LNCaP clone FGC (cell line): Measurements from ENCODE around the gene SNCB.

ENCODE experiments used
- DNase-seq: peaks from one replicate; pipeline ENCODE4 v3.0.0-alpha.2; 2011; ENCODE audit warnings: low read depth
- H3K4me3 ChIP-seq: 2 replicates; pipeline ENCODE4 v1.5.1; 2011; ENCODE audit warnings: mild to moderate bottlenecking, low read depth, low read length, control low read depth
- CTCF ChIP-seq: IDR thresholded peaks from 2 replicates; pipeline ENCODE4 v1.5.1; 2012; ENCODE audit warnings: mild to moderate bottlenecking; ENCODE audit not compliant: control insufficient read depth, insufficient read depth; ENCODE audit errors: extremely low read depth

Gene SNCB

DNA sequence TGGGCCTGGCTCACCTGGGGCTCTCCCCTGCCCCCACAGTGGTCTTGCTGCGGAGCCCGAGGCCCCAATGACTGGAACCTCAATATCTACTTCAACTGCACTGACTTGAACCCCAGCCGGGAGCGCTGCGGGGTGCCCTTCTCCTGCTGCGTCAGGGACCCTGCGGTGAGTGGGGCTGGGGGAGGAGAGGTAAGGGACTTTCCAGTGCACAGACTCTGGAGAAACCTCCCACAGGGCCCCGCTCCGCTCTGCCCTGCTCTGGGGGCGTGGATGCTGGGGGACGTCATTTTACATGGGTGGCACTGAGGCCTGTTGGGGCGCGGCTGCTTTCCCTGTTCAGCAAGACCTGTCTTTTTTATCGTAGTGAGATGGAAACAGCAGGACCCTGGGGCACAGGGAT, 24.5 kb upstream of the SNCB start:
- TF ChIP-seq CTCF = no peak
- no peak overlapping the region for H3K4me3 ChIP-seq
- no peak for DNase-seq

GRCh38 chr5:176653401-176654385, 23.4 kb upstream of the SNCB start:
- no peak overlapping the region for H3K4me3 ChIP-seq
- no peak for DNase-seq
- TF ChIP-seq CTCF = no peak

GRCh38 chr5:176652136-176652535, 21.8 kb upstream of the SNCB start:
- no peak overlapping the region for H3K4me3 ChIP-seq
- no peak for TF ChIP-seq CTCF
- no peak for DNase-seq

DNA sequence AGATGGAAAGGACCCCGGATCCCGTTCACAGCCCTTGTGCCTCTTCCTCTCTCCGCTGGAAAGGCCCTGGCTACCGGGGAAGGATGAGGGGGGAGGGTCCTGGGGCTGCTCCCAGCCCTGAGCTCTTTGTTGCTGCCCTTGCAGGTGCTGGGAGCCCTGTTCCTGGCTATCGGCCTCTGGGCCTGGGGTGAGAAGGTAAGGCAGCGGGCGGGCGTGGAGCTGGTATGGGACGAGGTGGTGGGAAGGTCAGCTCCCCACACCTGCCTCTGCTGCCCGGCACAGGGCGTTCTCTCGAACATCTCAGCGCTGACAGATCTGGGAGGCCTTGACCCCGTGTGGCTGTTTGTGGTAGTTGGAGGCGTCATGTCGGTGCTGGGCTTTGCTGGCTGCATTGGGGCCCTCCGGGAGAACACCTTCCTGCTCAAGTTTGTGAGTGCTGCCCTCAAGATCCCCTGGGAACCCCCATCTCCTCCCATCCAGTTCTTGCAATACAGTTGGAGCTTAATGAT, 21.2 kb upstream of the SNCB start:
- no peak for TF ChIP-seq CTCF
- DNase-seq = no peak
- H3K4me3 ChIP-seq = no peak overlapping the region

DNA sequence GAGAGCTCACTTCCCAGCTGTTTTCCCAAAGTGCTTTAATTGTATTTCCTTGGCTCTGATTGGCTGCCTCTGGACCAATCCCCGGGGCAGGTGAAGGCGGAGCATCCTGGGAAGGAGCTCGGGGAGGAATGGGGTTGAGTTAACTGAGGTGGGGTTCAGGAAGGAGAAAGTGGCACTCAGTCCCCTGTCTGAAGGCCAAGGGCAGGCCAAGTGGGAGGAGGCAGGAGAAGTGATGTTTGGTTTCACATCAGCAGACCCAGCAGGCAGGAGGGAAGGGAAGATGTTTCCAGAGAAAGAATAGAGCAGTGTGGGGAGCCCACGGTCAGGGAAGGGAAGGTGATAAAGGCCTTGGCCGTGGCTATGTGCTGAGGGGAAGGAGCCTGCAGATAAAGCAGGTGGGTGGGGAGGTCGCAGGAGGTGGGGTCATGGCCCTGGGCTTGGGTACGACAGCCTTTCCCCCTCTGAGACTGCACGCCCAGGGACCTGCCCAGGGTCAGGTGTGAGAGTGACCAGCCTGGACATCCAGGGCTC, 20.1 kb upstream of the SNCB start:
- DNase-seq = no peak
- no peak overlapping the region for H3K4me3 ChIP-seq
- no peak for TF ChIP-seq CTCF

- TF ChIP-seq CTCF = no peak
- peak overlapping the region; percentile 81 for H3K4me3 ChIP-seq
Measured at GRCh38 chr5:176648474-176649194, 18.3 kb upstream of the SNCB start.

More at GRCh38 chr5:176648474-176649194, 18.3 kb upstream of the SNCB start:
- DNase-seq = no peak
